ENCODE data around the gene FRS3.
"Not testable (repeated sequence)": the region's sequence is repeated elsewhere in the genome, so short reads cannot be mapped to it uniquely, and the experiment has no call there.

The FRS3 gene, protein sequence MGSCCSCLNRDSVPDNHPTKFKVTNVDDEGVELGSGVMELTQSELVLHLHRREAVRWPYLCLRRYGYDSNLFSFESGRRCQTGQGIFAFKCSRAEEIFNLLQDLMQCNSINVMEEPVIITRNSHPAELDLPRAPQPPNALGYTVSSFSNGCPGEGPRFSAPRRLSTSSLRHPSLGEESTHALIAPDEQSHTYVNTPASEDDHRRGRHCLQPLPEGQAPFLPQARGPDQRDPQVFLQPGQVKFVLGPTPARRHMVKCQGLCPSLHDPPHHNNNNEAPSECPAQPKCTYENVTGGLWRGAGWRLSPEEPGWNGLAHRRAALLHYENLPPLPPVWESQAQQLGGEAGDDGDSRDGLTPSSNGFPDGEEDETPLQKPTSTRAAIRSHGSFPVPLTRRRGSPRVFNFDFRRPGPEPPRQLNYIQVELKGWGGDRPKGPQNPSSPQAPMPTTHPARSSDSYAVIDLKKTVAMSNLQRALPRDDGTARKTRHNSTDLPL

DNA sequence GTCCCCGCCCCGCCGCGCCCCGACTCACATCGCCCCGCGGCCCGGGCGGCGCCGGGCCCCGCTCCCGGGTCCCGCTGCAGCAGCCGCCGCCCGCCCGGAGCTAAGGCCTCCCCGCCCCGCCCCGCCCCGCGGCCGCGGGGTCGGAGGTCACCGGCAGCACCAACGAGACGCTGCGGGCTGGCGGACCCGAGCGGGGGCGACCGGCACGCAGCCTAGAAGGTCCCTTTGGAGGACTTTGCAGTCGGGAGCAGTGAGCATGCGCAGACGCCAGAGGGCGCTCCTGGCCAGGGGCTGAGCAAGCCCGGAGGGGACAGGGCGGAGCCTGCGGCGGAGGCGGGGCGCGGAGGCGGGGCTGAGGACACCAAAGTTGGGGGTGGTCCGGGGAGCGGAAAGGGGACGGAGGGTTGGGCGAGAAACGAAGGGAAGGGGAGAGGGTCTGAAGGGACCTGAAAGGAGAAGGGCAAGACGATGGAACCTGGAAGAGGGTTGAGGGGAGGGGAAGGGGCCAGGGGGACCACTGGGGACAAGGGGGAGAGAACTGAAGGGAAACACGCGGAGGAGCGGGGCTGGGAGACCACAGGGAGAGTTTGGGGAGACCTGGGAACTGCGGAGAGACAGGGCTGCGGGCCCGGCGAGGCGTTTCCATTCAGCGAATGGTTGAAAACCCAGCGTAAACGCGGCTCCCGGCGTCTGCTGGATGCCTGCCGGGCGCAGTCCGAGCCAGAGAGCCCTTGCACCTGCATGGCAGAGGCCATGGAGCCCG is at the start of gene FRS3:
TSS of gene FRS3 (minus strand) at position 113 of the 763 bp plus-strand sequence. CDS start 2,913 bp downstream, outside the sequence.
- in situ Hi-C loops (cut with MboI; ENCODE audit: low pct_unique_long_range_greater_than_20kb, low sequenced_read_pairs): loop anchor here (10.0 kb wide), 1 partner anchor 265 kb away; no protein-coding TSS in a partner anchor
- DNase-seq: peak; percentile 96

DNA sequence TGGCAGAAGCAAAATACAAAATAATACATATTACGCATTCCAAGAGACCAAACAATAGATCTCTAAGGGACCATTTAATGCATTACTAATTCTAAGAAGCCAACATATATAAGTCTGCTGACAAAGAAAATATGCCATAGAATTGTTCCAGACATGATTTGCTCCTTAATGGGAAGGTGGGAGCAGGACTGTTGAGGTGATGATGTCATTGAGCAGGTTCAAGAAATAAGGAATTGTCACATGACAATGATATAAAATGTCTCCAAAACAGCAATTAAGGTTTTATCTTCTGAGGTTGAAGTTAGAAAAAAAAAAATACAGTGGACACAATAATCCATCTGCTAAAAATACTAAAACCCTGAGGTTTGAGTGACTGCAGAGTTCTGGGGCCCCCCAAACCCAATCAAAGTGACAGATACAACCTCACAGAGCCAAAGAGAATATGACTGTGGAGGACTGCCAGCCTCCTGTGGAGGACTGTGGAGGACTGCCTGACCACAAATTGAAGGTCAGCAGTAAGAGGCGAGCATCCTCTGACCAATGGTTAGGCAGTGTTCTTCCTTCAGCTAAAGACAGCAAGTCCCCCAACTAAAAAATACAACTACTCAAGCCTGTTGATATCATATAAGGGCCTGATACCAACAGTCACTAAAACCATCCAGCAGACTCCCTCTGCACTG is 46.8 kb upstream of the FRS3 start:
- DNase-seq: no peak
- in situ Hi-C loops (cut with MboI; ENCODE audit: low pct_unique_long_range_greater_than_20kb, low sequenced_read_pairs): no loop called here

DNA sequence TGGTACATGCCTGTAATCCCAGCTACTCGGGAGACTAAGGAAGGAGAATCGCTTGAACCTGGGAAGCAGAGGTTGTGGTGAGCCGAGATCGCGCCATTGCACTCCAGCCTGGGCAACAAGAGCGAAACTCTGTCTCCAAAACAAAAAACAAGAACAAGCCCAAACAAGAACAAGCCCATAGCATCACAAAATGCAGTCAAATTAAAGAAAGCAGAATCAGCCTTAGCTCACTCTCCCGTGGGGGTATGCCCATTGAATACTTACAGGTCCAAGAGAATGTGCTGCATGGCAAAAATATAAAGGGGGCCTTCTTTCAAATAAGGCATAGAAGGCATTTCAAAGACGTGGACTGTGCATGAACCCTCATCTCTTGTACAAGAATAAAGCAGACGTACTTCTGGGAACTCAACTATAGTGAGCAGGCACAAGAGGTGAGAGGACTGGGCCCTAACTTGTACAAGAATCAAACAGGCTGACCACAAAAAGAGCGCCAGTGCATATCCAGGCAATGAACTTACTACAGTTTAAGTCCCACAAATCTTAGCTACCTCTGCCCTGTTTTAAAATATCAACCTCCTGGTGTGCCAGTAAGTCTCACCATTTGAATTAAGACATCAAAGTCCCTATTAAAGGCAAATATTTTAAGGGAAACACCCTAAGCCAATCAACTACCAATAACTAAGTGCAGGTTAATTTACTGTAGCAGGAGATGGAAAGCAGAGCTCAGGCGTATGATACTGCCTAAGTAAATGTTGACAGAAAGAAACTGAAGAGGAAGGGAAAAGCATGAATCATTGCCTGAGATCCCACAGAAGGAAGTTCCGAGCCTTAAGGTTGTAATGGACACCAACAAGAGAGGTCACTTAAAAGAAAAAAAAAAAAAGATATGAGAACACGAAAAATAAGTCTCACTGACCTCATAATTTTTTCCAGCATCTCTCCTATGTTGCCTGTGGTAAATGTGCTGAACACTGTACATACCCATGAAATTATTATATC is 45.2 kb upstream of the FRS3 start:
- DNase-seq: no peak
- in situ Hi-C loops (cut with MboI; ENCODE audit: low pct_unique_long_range_greater_than_20kb, low sequenced_read_pairs): no loop called here

DNA sequence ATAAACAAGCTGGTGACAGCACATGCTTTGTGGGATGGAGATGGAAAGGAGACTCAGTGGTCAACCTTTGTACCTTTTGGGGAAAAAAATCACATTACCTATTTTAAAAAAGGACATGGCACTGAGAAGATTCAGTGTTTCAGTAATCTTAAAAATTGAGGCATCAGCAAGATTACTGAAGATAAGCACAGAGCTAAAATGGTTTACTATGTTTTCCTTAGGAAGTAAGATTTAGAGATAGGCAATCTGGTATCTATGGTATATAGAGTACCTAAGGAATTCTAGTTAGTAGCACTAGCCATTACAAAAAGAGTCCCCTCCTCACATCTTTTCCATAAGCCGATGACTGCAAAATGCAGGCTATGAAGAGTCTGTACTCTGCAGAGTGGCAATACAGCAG is 43.5 kb upstream of the FRS3 start:
- no peak for DNase-seq
- in situ Hi-C loops (cut with MboI; ENCODE audit: low pct_unique_long_range_greater_than_20kb, low sequenced_read_pairs): no loop called here

DNA sequence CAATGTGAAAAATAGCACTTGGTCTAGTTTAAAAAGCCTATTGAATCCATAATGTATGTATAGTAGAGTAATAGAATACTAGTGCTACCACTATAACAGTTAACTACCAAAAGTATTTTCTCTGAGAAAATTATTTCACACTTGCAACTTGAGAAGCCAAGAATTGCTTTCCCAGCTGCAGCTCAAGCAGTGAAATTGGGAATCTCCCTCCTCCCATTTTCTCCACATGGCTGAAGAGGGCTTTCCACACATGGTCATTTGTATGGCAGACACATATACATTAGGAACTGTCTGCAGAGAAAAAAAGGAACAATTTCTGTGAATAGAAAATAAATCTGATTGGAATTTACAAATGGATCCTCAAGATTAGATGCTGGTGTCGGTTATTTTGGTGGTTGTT is 42.3 kb upstream of the FRS3 start:
- in situ Hi-C loops (cut with MboI; ENCODE audit: low pct_unique_long_range_greater_than_20kb, low sequenced_read_pairs): no loop called here
- DNase-seq: no peak

DNA sequence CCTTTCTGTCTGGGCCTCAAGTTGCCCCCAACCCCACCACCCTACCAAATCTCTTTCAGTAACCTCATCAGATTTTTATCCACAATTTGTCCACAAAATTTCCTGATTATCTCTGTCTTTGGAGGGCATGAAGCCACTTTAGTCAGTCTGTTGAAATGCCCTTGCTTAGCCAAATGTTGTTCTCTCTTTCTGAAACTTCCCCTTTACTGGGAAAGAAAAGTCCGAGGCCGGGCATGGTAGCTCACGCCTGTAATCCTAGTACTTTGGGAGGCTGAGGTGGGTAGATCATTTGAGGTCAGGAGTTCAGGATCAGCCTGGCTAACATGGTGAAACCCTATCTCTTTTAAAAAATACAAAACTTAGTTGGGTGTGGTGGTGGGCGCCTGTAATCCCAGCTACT is 41.6 kb upstream of the FRS3 start:
- DNase-seq: peak; percentile 18
- in situ Hi-C loops (cut with MboI; ENCODE audit: low pct_unique_long_range_greater_than_20kb, low sequenced_read_pairs): no loop called here

DNA sequence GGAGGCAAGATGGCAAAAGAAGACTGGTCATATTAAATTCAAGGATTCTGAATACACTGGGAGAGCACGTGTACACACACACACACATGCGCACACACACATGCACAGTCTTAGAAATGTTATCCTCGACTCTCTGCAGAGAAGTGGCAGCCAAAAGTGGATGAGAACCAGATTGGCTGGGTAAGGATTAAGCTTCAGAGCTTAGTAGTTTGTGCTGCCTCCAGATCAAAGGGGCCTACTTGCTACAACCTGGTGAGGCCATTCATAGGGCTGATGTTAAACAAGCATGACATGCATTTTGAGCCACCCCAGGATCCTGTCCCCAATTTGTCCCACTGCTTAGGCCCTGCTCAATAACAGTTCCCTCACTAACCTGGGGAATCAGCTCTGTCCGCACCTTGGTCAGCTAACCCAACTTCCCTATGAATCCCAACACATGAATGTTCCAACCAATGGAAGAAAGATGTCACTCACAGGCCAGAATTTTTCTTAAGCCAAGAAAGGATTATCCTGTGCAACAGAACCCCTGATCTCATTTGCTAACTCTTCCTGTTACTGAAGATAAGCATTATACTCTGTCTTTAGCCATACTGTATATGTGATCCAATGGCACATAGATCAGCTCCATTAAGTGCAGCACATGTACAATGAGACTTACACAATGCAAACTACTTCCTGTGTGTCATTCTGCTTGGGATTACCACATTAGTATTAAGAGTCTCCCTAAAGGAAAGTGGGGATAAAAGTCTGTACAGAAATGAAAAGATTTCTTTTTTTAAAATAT is 38.8 kb upstream of the FRS3 start:
- no peak for DNase-seq
- in situ Hi-C loops (cut with MboI; ENCODE audit: low pct_unique_long_range_greater_than_20kb, low sequenced_read_pairs): no loop called here

DNA sequence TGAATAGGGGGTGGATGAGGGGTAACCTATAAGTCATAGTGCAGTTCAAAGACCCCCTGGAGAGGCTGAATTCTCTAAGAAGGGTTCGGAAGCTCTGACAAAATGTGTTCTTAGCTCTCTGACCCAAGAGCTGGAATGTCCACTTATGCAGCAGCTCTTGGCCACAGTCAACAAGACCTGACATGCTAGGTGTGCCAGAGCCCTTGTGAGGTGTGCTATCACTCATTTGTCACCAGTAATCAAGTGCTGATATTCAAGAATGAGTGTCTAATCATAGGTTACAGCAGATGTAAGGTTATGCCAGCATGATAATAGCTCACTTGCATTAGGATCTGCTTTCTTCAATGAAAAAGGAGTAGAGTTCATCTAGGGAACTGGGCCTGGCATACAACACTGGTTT is 35.9 kb upstream of the FRS3 start:
- in situ Hi-C loops (cut with MboI; ENCODE audit: low pct_unique_long_range_greater_than_20kb, low sequenced_read_pairs): no loop called here
- DNase-seq: no peak

DNA sequence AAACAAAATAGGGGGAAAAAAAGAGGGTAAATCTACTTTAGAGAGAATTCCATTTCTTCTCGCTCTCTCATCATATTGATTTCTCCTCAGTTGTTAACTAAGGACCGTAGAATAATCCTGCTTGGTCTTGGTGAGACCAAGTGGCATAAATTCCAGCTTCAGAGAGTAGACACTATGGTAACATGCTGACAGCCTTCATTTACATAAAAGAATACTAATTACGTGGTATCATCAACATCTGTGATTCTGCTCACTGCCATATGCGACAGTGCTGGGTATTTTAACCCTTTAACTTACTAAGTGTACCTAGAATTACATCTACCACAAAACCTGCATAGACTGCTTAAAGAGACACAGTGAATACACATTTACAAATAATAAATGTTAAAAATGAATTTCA is 34.9 kb upstream of the FRS3 start:
- in situ Hi-C loops (cut with MboI; ENCODE audit: low pct_unique_long_range_greater_than_20kb, low sequenced_read_pairs): no loop called here
- no peak for DNase-seq

DNA sequence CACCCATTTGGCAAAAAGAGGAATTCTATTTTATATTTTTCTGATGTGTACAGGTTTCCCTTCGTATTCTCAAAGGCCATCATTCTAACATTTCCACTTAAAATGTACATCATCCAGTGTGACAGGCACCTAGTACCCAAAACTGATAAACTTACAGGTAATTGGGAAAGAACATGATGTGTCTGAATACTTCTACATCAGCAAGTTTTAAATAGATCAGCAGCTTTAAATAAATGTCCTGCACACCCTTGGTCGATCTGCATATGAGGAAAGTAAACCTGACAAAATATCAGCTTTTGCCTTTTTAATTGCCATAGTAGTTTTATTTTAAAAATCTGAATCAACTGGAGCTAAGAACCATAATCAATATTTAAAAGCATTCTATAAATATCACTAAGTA is 34.3 kb upstream of the FRS3 start:
- no peak for DNase-seq
- in situ Hi-C loops (cut with MboI; ENCODE audit: low pct_unique_long_range_greater_than_20kb, low sequenced_read_pairs): no loop called here

DNA sequence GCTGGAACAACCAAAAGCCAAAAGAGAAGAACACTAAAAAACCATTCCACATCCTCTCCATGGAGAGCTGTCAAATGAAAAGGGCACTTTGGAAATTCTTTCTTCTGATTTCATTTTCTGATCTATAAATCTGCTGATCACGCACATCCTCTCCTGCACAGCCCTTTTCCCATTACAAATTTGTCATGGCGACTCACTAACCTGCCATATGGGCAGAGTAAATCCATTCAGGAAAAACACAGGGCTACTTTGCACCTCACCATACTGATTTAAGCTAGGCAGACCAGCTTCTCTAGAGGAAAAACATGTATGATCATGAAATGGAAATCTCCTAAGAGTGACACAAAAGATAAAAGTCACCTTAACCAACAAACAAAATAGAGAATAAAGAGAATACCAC is 33.8 kb upstream of the FRS3 start:
- in situ Hi-C loops (cut with MboI; ENCODE audit: low pct_unique_long_range_greater_than_20kb, low sequenced_read_pairs): no loop called here
- DNase-seq: no peak

DNA sequence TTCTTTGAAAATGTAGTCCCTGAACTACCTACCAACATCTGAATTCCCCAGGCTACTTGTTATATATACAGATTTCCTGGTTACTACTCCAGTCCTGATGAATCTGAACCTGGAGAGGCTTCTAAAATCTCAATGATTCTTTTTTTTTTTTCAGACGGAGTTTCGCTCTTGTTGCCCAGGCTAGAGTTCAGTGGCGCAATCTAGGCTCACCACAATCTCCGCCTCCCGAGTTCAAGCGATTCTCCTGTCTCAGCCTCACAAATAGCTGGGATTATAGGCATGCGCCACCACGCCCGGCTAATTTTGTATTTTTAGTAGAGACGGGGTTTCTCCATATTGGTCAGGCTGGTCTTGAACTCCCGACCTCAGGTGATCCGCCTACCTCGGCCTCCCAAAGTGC is 32.2 kb upstream of the FRS3 start:
- DNase-seq; in situ Hi-C loops (cut with MboI; ENCODE audit: low pct_unique_long_range_greater_than_20kb, low sequenced_read_pairs): not testable (repeated sequence)

DNA sequence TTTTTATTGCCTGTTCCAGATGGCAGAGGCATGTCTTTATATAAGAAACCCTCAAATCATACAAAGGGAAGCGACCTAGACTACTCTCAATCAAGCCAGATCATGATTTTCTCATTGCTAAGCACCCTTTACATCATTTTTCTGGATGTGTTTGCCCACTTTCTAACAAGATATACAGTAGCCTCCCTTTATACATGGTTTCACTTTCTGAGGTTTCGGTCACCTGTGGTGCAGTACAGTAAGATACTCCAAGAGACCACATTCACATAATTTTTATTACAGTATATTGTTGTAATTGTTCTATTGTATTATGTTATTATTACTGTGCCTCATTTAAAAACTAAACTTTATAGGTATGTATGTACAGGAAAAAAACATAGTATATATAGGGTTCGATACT is 31.4 kb upstream of the FRS3 start:
- in situ Hi-C loops (cut with MboI; ENCODE audit: low pct_unique_long_range_greater_than_20kb, low sequenced_read_pairs): no loop called here
- no peak for DNase-seq

DNA sequence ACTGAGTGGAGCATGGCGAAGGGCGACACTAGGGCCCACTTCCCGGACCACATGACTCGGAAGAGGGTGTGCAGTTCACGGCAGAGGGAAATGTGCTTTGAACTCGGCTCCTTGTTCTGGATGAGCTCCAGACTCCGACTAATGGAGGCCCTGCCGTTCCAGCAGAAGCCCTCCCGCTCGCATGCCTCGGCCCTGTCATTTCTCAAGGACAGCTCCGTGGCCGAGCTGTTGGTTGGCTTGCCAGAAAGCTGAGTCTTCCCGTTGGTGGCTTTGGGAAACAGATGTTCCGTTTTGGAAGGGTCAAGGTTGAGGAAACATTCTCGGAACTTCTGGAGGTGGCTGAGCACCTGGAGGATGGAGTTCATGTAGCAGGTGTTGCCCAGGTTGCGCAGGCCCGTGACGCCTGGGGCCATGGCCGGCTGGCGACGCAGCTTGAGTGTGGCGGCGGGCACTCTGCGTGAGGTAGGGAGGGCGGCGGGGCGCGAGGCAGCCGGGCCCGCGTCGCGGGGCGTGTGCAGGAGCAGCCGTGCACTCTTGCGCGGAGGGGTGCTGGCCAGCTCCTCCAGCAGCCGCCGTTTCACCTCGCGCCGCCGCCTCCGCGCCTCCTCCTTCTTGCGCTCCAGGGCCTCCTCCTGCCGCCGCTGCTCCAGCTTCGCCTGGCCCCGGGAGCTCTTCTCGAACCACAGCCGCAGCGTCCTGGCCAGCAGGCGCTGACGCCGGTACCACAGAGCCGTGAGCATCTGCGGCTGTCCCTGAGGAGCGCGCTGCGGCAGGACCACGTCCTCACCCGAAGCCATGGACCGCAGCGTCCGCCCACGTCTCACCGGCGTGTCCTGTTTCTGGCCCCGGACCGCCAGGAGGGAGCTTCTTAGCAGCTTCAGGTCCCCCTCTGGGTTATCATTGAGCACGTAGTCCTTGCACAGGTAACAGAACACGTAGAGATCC is 26.4 kb upstream of the FRS3 start:
- in situ Hi-C loops (cut with MboI; ENCODE audit: low pct_unique_long_range_greater_than_20kb, low sequenced_read_pairs): no loop called here
- no peak for DNase-seq

DNA sequence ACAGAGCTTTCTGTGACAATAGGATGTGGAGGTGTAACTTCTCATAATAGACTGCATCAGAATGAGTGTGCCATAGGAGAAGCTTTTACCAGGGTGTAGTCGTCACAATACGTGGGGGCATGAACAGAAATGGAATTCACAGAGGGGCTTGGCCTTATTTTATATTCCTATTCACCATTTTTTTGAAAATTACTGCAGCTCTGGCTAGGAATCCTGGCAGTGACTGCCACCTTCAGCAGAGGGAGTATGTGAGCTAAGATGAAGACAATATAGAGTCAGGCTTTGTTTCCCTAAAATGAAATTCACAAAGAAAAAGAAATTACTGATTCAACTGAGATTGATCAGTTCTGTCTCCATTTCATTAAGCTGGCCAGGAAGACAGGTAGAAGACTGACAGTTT is 21.7 kb upstream of the FRS3 start:
- in situ Hi-C loops (cut with MboI; ENCODE audit: low pct_unique_long_range_greater_than_20kb, low sequenced_read_pairs): no loop called here
- DNase-seq: peak; percentile 38

DNA sequence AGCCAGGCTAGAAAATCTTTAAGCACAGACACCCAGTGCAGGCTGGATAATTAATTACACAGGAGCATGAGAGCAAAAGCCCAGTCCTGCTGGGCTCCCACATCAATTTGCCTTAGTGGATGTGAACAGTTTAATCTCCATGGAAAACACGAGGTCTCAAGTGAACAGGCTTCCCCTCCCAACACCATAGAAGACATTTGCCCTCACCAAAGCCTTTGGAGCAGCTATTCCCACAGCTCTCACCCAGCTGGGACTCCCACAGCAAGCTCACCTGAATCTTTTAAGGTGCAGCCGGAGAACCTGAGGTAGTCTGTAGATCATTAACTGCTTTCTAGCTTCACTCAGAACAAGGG is 19.8 kb upstream of the FRS3 start:
- in situ Hi-C loops (cut with MboI; ENCODE audit: low pct_unique_long_range_greater_than_20kb, low sequenced_read_pairs): no loop called here
- no peak for DNase-seq

DNA sequence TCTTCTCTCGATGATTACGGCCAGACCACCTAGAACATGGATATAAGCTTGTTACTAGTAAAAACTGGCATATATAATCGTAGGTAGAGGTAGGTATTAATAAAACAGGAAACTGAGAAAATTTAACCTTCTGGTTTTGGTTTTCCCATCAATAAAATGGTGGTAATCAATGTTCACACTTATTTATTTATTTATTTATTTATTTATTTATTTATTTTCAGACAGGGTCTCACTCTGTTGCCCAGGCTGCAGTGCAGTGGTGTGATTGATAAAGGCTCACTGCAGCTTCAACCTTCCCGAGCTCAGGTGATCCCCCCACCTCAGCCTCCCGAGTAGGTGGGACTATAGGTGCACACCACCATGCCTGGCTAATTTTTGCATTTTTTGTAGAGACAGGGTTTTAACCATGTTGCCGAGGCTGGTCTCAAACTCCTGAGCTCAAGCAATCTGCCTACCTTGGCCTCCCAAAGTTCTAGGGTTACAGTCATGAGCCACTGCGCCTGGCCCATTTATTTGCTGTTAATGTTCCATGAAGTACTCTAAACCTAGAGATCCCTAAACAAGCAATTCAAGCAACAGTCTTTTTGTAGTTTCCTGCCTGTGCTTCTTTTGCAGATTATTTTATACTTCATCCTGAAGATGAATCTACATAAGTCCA is 19.3 kb upstream of the FRS3 start:
- in situ Hi-C loops (cut with MboI; ENCODE audit: low pct_unique_long_range_greater_than_20kb, low sequenced_read_pairs): no loop called here

More for the DNA sequence above, 19.3 kb upstream of the FRS3 start:
- no peak for DNase-seq

Data from KBM-7 (cell line).